DOHH2 (cell line): ENCODE data around the gene SNF8.

ENCODE experiments used
- H3F3A ChIP-seq: fragments of 200-600 bp; sonication (generic), shearing (Covaris generic); 2 replicates; pipeline ENCODE4 v1.6.0; 2016; ENCODE audit warnings: antibody characterized with exemption, mild to moderate bottlenecking; ENCODE audit not compliant: control insufficient read depth, insufficient read depth
- H3K27ac ChIP-seq: fragments of 200-600 bp; sonication (generic); 2 replicates; pipeline ENCODE4 v1.5.1; 2014; ENCODE audit warnings: low read depth, mild to moderate bottlenecking, low read length, moderate library complexity
- H3K27me3 ChIP-seq: fragments of 200-600 bp; sonication (generic); 2 replicates; pipeline ENCODE4 v1.6.1; 2014; ENCODE audit warnings: mild to moderate bottlenecking, low read length, mixed read lengths; ENCODE audit not compliant: control insufficient read depth
- H3K36me3 ChIP-seq: fragments of 200-600 bp; sonication (generic); 2 replicates; pipeline ENCODE4 v1.6.1; 2014; ENCODE audit warnings: mild to moderate bottlenecking, low read length, moderate library complexity, mixed read lengths; ENCODE audit not compliant: control insufficient read depth
- H3K4me1 ChIP-seq: fragments of 200-600 bp; sonication (generic); 2 replicates; pipeline ENCODE4 v1.6.1; 2014; ENCODE audit warnings: mild to moderate bottlenecking, low read length, mixed read lengths; ENCODE audit not compliant: control insufficient read depth
- H3K4me2 ChIP-seq: fragments of 200-600 bp; sonication (generic); 2 replicates; pipeline ENCODE4 v1.6.0; 2014; ENCODE audit warnings: mild to moderate bottlenecking, low read length, moderate library complexity
- H3K4me3 ChIP-seq: fragments of 200-600 bp; sonication (generic); 2 replicates; pipeline ENCODE4 v1.5.1; 2014; ENCODE audit warnings: mild to moderate bottlenecking, low read length, mixed read lengths
- H3K79me2 ChIP-seq: fragments of 200-600 bp; sonication (generic); 2 replicates; pipeline ENCODE4 v1.6.1; 2014; ENCODE audit warnings: mild to moderate bottlenecking, low read length, mixed read lengths; ENCODE audit not compliant: control insufficient read depth
- H3K9me2 ChIP-seq: fragments of 200-600 bp; sonication (generic); replicated peaks from 2 replicates; pipeline ENCODE4 v1.6.1; 2014; ENCODE audit warnings: mild to moderate bottlenecking, low read length, mixed read lengths; ENCODE audit not compliant: control insufficient read depth
- H3K9me3 ChIP-seq: fragments of 200-600 bp; sonication (generic); 2 replicates; pipeline ENCODE4 v1.6.1; 2014; ENCODE audit warnings: antibody characterized with exemption, low read length, mixed read lengths; ENCODE audit not compliant: control insufficient read depth, insufficient read depth
- H4K20me1 ChIP-seq: fragments of 200-600 bp; sonication (generic); 2 replicates; pipeline ENCODE4 v1.6.0; 2014; ENCODE audit warnings: low read depth, mild to moderate bottlenecking, antibody characterized with exemption, low read length, moderate library complexity; ENCODE audit not compliant: control insufficient read depth, insufficient read depth
- CTCF ChIP-seq: fragments of 200-600 bp; sonication (generic); IDR thresholded peaks from one replicate; pipeline ENCODE4 v1.5.1; 2014; ENCODE audit warnings: antibody characterized with exemption, mild to moderate bottlenecking, low read depth, low read length; ENCODE audit not compliant: poor library complexity, severe bottlenecking
- EZH2phosphoT487 ChIP-seq: fragments of 200-600 bp; sonication (generic); IDR thresholded peaks from 2 replicates; pipeline ENCODE4 v1.6.1; 2017; ENCODE audit warnings: borderline replicate concordance, mild to moderate bottlenecking, antibody characterized with exemption, low read length, moderate library complexity, mixed read lengths

Gene SNF8

GRCh38 chr17:48985436-48986245, 41.0 kb upstream of the SNF8 start:
- H3F3A ChIP-seq = no peaks in the 10 kb centered on the region
- H3K27me3 ChIP-seq = peaks cover 6% of the 10 kb centered on the region
- H3K4me3 ChIP-seq = no peak overlapping the region
- no peaks in the 10 kb centered on the region for H3K79me2 ChIP-seq
- H3K9me3 ChIP-seq = no peaks in the 10 kb centered on the region
- no peaks in the 10 kb centered on the region for H3K9me2 ChIP-seq
- TF ChIP-seq CTCF = no peak
- no peak for TF ChIP-seq EZH2phosphoT487
- H3K4me2 ChIP-seq = no peak overlapping the region
- no peaks in the 10 kb centered on the region for H3K4me1 ChIP-seq
- no peaks in the 10 kb centered on the region for H3K36me3 ChIP-seq
- H4K20me1 ChIP-seq = no peaks in the 10 kb centered on the region
- no peak overlapping the region for H3K27ac ChIP-seq

- no peaks in the 10 kb centered on the region for H4K20me1 ChIP-seq
- H3K9me3 ChIP-seq = no peaks in the 10 kb centered on the region
- H3K4me1 ChIP-seq = no peaks in the 10 kb centered on the region
- H3K27me3 ChIP-seq = no peaks in the 10 kb centered on the region
- H3K9me2 ChIP-seq = no peaks in the 10 kb centered on the region
- no peak for TF ChIP-seq EZH2phosphoT487
- no peak for TF ChIP-seq CTCF
- H3K36me3 ChIP-seq = no peaks in the 10 kb centered on the region
- no peaks in the 10 kb centered on the region for H3K79me2 ChIP-seq
- no peaks in the 10 kb centered on the region for H3F3A ChIP-seq
- no peak overlapping the region for H3K4me2 ChIP-seq
- H3K4me3 ChIP-seq = no peak overlapping the region
- no peak overlapping the region for H3K27ac ChIP-seq
These were observed 37.4 kb upstream of the SNF8 start for GRCh38 chr17:48981927-48982539.

GRCh38 chr17:48973806-48974205, 29.2 kb upstream of the SNF8 start:
- H3K27ac ChIP-seq = no peak overlapping the region
- H3K27me3 ChIP-seq = peaks cover 2% of the 10 kb centered on the region; the same call in 1 of the 2 replicates
- no peaks in the 10 kb centered on the region for H3K9me2 ChIP-seq
- no peaks in the 10 kb centered on the region for H3K36me3 ChIP-seq
- H3K4me2 ChIP-seq = no peak overlapping the region
- no peak for TF ChIP-seq EZH2phosphoT487
- no peak for TF ChIP-seq CTCF
- no peaks in the 10 kb centered on the region for H3K79me2 ChIP-seq
- H4K20me1 ChIP-seq = no peaks in the 10 kb centered on the region
- no peaks in the 10 kb centered on the region for H3K9me3 ChIP-seq
- no peak overlapping the region for H3K4me3 ChIP-seq
- H3K4me1 ChIP-seq = no peaks in the 10 kb centered on the region
- H3F3A ChIP-seq = no peaks in the 10 kb centered on the region
